Glutamatergic neuron (in vitro differentiated cells): ENCODE measurements around the gene PTN. TPM values are rescaled to one million over a fixed set of nuclear protein-coding genes. Genes with fewer than 3 reads are reported as not detected.

ENCODE experiments used
- DNase-seq: peaks from one replicate; pipeline ENCODE4 v3.0.0; 2022
- H3K27ac Mint-ChIP-seq: one replicate; pipeline ENCODE4 v1.8.0; 2020; ENCODE audit warnings: mild to moderate bottlenecking, mixed read lengths, inconsistent platforms; ENCODE audit not compliant: unreplicated experiment
- H3K27me3 Mint-ChIP-seq: one replicate; pipeline ENCODE4 v1.8.0; 2020; ENCODE audit warnings: mild to moderate bottlenecking, moderate library complexity, mixed read lengths, inconsistent platforms; ENCODE audit not compliant: unreplicated experiment
- H3K36me3 Mint-ChIP-seq: one replicate; pipeline ENCODE4 v1.8.0; 2020; ENCODE audit warnings: mild to moderate bottlenecking, mixed read lengths, inconsistent platforms; ENCODE audit not compliant: unreplicated experiment
- H3K4me1 Mint-ChIP-seq: one replicate; pipeline ENCODE4 v1.8.0; 2020; ENCODE audit warnings: mild to moderate bottlenecking, low read depth, mixed read lengths, inconsistent platforms; ENCODE audit not compliant: unreplicated experiment
- H3K4me3 Mint-ChIP-seq: one replicate; pipeline ENCODE4 v1.8.0; 2020; ENCODE audit warnings: mild to moderate bottlenecking, mixed read lengths, inconsistent platforms; ENCODE audit not compliant: unreplicated experiment
- H3K9me3 Mint-ChIP-seq: one replicate; pipeline ENCODE4 v1.8.0; 2020; ENCODE audit warnings: mild to moderate bottlenecking, moderate library complexity, mixed read lengths, inconsistent platforms; ENCODE audit not compliant: unreplicated experiment
- total RNA-seq: library from RNA; stranded (reverse); fragmentation: NEBNext Ultra II Directional; extraction: Animal tissue kit (Norgen Biotek cat#: 25700); gene quantifications from one replicate; pipeline ENCODE4 v1.2.1, GENCODE V29; 2021; ENCODE audit not compliant: unreplicated experiment
- TF ChIP-seq, protein P1 (sequence below): fragments of 200-600 bp; sonication (generic); IDR thresholded peaks from one replicate; pipeline ENCODE4 v1.5.0; 2021; ENCODE audit not compliant: partially characterized antibody, unreplicated experiment

The PTN gene
- total RNA-seq, 1 donor from 2014 or later = 40.0 TPM

DNA sequence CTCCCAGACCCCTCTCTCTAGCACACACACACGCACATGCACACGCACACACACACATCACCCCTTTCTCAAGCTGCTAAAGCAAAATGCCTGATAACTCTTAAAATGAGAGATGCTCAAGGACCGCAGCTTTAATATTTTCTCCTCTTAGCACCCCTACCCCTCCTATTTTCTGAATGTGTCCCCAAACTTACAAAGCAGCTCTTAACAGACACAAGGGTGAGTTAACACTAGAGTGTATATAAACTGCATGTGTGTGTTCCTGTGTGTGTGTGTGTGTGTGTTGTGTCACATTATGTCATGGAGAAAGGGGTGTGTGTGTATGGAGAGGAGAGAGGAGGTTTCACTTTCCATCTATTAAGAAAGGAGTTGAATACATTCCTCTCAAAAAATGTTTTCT is 1.3 kb downstream of the PTN start:
- H3K4me3 Mint-ChIP-seq = peak overlapping the region; percentile 98
- peaks cover 7% of the 10 kb centered on the region for H3K27me3 Mint-ChIP-seq
- H3K36me3 Mint-ChIP-seq = no peaks in the 10 kb centered on the region
- DNase-seq = no peak
- H3K27ac Mint-ChIP-seq = no peak overlapping the region
- TF ChIP-seq, protein P1, sequence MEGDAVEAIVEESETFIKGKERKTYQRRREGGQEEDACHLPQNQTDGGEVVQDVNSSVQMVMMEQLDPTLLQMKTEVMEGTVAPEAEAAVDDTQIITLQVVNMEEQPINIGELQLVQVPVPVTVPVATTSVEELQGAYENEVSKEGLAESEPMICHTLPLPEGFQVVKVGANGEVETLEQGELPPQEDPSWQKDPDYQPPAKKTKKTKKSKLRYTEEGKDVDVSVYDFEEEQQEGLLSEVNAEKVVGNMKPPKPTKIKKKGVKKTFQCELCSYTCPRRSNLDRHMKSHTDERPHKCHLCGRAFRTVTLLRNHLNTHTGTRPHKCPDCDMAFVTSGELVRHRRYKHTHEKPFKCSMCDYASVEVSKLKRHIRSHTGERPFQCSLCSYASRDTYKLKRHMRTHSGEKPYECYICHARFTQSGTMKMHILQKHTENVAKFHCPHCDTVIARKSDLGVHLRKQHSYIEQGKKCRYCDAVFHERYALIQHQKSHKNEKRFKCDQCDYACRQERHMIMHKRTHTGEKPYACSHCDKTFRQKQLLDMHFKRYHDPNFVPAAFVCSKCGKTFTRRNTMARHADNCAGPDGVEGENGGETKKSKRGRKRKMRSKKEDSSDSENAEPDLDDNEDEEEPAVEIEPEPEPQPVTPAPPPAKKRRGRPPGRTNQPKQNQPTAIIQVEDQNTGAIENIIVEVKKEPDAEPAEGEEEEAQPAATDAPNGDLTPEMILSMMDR = no peak
- H3K4me1 Mint-ChIP-seq = peaks cover 4% of the 10 kb centered on the region
- H3K9me3 Mint-ChIP-seq = no peaks in the 10 kb centered on the region

DNA sequence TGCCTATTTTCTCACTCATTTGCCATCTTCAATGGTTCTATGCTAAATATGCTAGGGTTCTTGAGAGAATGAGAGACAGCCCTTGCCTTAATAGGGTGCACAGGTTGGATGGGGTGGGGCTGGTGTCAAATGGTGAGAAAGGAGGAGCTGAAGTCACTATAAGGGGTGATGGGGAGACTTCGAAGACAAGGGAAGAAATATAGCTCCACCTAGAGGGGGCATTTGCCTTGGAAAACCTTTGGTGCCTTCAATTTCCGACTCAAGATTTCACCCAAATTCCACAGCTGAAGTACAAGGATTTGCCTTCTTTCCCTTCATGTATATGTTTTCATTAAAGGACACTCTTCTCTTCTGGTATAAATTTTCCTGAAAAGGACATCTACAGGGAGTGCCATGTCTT is 5.6 kb downstream of the PTN start:
- Mint-ChIP-seq H3K36me3 (no peaks in the 10 kb centered on the region), H3K27me3 (peaks cover under 1% of the 10 kb centered on the region), H3K4me3 (no peak overlapping the region), H3K9me3 (peaks cover 5% of the 10 kb centered on the region), H3K27ac (no peak overlapping the region), H3K4me1 (no peaks in the 10 kb centered on the region)
- TF ChIP-seq, protein P1 = no peak
- DNase-seq = no peak

DNA sequence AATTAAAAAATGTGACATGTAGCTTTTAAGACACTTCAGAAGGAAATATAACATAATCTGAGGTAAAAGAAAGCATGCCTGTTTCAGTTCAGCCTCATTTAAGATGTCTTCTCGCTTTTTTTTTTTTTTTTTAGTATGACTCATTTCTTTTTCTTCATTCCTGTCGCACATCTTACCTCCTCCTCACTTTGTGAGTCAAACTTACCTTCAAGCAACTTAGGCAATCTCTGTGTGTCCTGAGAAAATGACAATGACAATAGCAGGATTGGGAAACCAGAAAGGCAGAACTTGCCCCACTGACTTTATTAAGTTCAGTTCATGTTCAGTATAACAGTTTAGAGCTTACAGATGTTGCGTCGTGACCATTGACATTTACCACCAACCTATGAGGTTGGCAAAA is 7.7 kb downstream of the PTN start:
- no peak overlapping the region for H3K27ac Mint-ChIP-seq
- H3K27me3 Mint-ChIP-seq = no peaks in the 10 kb centered on the region
- TF ChIP-seq, protein P1 = no peak
- no peaks in the 10 kb centered on the region for H3K36me3 Mint-ChIP-seq
- H3K4me3 Mint-ChIP-seq = no peak overlapping the region
- H3K4me1 Mint-ChIP-seq = no peaks in the 10 kb centered on the region
- peaks cover 5% of the 10 kb centered on the region for H3K9me3 Mint-ChIP-seq
- DNase-seq = no peak

DNA sequence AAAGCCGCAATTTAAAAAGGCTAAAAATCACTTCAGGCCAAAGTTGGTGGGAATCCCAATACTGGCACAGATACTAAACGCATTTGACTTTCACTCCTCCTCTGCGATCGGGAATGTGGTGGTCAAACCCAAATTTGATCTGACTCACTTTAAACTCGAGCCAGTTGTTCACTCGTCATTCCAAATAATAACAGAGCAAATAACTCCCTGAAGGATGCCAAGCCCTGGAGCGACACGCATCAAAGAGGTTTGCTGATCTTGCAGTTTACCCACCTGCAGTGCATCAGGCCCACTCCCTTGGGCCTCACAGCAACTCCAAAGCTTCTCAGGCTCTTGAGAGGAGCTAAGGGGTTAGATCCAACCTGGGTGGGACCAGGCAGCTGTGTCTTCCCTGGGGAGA is 12.2 kb downstream of the PTN start:
- TF ChIP-seq, protein P1 = no peak
- no peaks in the 10 kb centered on the region for H3K27me3 Mint-ChIP-seq
- H3K27ac Mint-ChIP-seq = no peak overlapping the region
- H3K4me1 Mint-ChIP-seq = peaks cover 8% of the 10 kb centered on the region
- H3K36me3 Mint-ChIP-seq = peaks cover 3% of the 10 kb centered on the region
- no peak for DNase-seq
- H3K4me3 Mint-ChIP-seq = no peak overlapping the region
- H3K9me3 Mint-ChIP-seq = peaks cover 2% of the 10 kb centered on the region

- H3K4me1 Mint-ChIP-seq = peaks cover 8% of the 10 kb centered on the region
- peaks cover 3% of the 10 kb centered on the region for H3K36me3 Mint-ChIP-seq
- TF ChIP-seq, protein P1 = no peak
- H3K4me3 Mint-ChIP-seq = no peak overlapping the region
- no peaks in the 10 kb centered on the region for H3K27me3 Mint-ChIP-seq
- H3K9me3 Mint-ChIP-seq = peaks cover 1% of the 10 kb centered on the region
- no peak for DNase-seq
- H3K27ac Mint-ChIP-seq = no peak overlapping the region
These were observed 14.1 kb downstream of the PTN start for GRCh38 chr7:137329411-137329810.
